Measurements from ENCODE around the gene KRT75.

GRCh38 chr12:52419656-52420055, 14.5 kb downstream of the KRT75 start:
- TF ChIP-seq TAF1 (IDR thresholded peaks at IDR 0.05; ENCODE audit: low read depth, low read length): no peak
- no peak for TF ChIP-seq POLR2A (IDR thresholded peaks at IDR 0.05; ENCODE audit: low read depth, low read length)
- TF ChIP-seq POLR2AphosphoS5 (IDR thresholded peaks at IDR 0.05; ENCODE audit: low read depth, low read length): no peak

Measured in GM12891 (cell line).